ENCODE data around the gene MPND.

Gene MPND

GRCh38 chr19:4368128-4368820 lies 24.9 kb downstream of the MPND start:
- no peak for DNase-seq

GRCh38 chr19:4369109-4369887 lies 25.9 kb downstream of the MPND start:
- DNase-seq: peak; percentile 54

GRCh38 chr19:4369888-4370260 lies 26.5 kb downstream of the MPND start:
- peak; percentile 75 for DNase-seq

- no peak for DNase-seq
Observed at GRCh38 chr19:4370418-4371041, 27.2 kb downstream of the MPND start.

GRCh38 chr19:4371247-4372164 lies 28.1 kb downstream of the MPND start:
- no peak for DNase-seq

GRCh38 chr19:4372165-4373012 lies 29.0 kb downstream of the MPND start:
- DNase-seq: no peak

- DNase-seq: no peak
Observed at GRCh38 chr19:4373013-4373367, 29.6 kb downstream of the MPND start.

GRCh38 chr19:4373601-4374497 lies 30.5 kb downstream of the MPND start:
- DNase-seq: no peak

GRCh38 chr19:4374498-4375163 lies 31.3 kb downstream of the MPND start:
- DNase-seq: no peak

GRCh38 chr19:4375164-4376027 lies 32.0 kb downstream of the MPND start:
- DNase-seq: no peak

- no peak for DNase-seq
Observed at GRCh38 chr19:4376028-4376670, 32.8 kb downstream of the MPND start.

- no peak for DNase-seq
Observed at GRCh38 chr19:4376671-4376990, 33.3 kb downstream of the MPND start.

GRCh38 chr19:4376991-4377781 lies 33.8 kb downstream of the MPND start:
- DNase-seq: no peak

GRCh38 chr19:4378886-4379285 lies 35.5 kb downstream of the MPND start:
- DNase-seq: no peak

GRCh38 chr19:4379383-4380253 lies 36.3 kb downstream of the MPND start:
- peak; percentile 25 for DNase-seq

GRCh38 chr19:4380254-4380727 lies 36.9 kb downstream of the MPND start:
- DNase-seq: peak; percentile 38

Measured in stimulated activated CD4-positive, alpha-beta T cell treated with anti-CD3 and anti-CD28 coated beads, Interleukin-12 subunit alpha, Interleukin-12 subunit beta, amount 100 ng/mL, for 4 hours (primary cell).